GM12801 (cell line): ENCODE data around the gene CS.

ENCODE experiments used
- CTCF ChIP-seq: IDR thresholded peaks from one replicate; pipeline ENCODE4 v1.5.1; 2011; ENCODE audit warnings: control low read depth; ENCODE audit not compliant: insufficient read length; ENCODE audit errors: extremely low read depth

CS gene

DNA sequence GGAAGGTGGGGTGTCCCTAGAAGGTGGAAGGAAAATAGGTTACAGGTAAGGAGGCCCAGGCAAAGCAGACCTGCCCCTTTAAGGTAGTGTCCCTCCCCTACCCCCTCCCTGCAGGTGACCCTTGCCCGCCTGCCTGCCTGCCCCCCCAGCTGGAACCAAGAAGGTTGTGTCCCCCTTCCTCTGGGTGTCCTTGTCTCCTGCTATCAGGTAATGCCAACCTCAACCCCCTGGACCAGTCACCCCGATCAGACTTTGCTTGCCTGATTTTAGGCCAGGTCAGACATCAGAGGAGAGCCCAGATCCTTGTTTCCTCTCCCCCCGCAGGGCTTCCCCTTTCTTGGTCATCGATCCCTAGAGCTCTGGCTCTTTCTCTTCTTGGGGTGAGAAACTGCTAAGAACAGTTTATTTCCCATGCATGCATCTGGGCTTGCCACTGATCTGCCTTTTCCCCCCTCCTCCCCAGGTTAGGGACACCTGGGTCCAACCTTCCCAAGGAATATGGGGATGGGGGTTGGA lies 70.2 kb downstream of the CS start, which contains the start of gene SLC39A5:
Gene SLC39A5 (plus strand): TSS at position 136 of the 516 bp plus-strand sequence. CDS start 1,224 bp downstream, outside the sequence.
- TF ChIP-seq CTCF = no peak

DNA sequence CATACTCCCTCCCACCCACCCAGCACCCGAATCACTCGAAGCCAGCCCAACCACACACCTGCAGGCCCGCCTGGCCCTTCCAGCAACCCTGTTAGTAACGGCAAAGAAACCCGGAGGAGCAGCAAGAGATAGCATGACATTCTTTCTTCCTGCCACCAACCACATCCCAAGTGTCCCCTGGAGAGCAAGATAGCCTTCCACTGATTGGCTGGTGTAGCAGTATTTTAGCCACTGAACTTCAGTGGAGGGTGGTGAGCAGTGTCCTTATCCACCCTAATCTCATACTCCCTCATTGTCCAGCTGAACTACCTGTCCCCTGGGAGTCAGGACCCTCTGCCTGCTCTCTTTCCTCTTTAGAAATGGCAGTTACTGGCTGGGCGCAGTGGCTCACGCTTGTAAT lies 71.0 kb downstream of the CS start:
- TF ChIP-seq CTCF = no peak

DNA sequence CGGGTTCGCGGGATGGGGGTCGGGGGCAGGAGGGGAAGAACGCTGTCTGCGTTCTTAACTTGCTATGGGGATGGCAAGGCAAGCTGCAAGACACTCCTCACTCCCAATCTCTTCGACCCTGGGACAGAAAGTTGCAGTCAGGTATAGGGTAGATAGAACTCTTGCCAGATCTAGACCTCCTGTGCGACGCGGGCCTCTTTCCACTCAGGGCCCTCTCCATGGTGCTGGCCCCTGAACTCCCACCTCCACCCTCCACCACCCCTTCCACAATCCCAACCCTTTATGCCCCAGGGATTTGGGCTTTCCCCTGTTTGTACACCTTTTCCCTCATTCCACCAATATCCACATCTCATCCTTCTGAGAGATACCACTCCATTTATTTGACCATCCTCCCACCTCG lies 75.2 kb downstream of the CS start:
- TF ChIP-seq CTCF = no peak

DNA sequence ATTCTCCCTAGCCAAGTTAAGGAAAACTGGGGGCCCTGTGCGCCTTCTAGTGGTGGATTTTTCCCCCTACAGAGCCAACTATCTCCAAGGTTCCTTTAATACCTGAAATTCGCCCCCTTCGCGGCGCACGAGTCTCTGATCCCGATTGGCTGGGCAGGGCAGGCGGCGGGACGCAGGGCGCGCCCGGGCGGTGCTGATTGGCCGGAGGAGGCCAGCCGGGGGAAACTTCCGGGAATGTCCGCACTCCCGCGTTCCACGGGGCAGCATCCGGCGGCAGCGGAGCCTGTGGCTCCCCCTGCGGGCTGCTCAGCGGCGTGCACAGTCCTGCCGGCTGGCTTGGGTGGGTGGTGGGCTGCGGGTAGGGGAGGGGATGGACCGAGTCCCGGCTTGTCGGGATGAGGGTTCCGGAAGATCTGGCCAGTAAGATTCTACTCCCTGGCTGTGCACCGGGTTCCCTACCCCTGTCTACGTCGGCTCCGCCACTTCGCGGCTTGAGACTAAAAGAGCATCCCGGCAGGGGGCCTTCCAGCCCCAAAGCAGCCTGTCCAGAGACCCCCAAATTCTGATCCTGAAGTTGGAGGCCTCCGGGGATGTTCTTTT lies 75.9 kb downstream of the CS start, which contains the start of gene NABP2:
Gene NABP2 (plus strand): TSS at position 241 of the 600 bp plus-strand sequence. CDS start 515 bp downstream, outside the sequence.
- TF ChIP-seq CTCF = no peak

- no peak for TF ChIP-seq CTCF
Observed at GRCh38 chr12:56223571-56224101, 76.5 kb downstream of the CS start.

GRCh38 chr12:56222531-56222895 lies 77.6 kb downstream of the CS start:
- TF ChIP-seq CTCF = no peak

DNA sequence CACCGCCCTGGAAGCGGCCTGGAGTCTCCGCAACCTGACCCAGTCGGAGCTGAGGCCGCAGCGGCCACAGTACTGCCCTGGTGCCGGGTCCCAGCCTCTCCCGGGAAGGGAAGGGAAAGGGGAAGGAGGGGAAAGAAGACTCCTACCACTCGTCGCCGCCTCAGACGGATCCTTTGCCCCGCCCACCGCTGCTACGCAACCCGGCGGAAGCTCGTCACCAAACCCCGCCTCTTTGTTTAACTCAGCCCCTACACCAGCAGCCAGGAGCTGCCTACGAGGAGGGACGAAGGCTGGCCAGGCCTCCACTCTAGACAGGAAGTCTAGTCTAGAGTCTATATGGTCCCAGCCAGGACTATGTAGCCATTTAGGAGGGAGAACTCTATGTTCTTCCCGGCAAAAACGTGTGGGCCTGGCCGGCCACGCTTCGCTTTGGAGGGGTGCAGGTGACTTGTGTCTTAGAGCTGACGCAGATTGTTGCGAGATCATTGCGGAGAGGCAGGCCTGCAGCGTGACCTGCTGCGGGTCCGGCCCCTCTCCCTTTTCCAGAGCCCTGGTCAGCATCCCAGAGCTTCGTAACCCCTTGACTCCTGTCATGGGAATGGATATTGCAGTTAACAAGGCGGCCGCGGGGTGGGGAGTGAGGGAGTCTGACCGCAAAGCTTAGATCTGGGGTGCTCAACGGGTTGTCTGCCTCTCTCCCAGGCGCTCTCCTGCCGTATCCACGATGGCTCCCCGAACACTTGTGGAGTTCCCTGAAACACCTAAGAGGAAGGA lies 78.2 kb downstream of the CS start, which contains the start of gene RNF41:
Gene RNF41 (minus strand): TSS at position 166 of the 774 bp plus-strand sequence. CDS start 7,875 bp downstream, outside the sequence.
- no peak for TF ChIP-seq CTCF
